AG10803 (cell line): ENCODE measurements around the gene ADGRD1.

ENCODE experiments used
- DNase-seq: peaks from one replicate; pipeline ENCODE4 v3.0.0; 2010; ENCODE audit warnings: low read depth
- H3K4me3 ChIP-seq: 2 replicates; pipeline ENCODE4 v1.5.1; 2011; ENCODE audit warnings: mild to moderate bottlenecking, low read length, control low read depth
- CTCF ChIP-seq: conservative IDR thresholded peaks from 2 replicates; pipeline ENCODE4 v1.5.1; 2011; ENCODE audit warnings: mild to moderate bottlenecking, low read length, control low read depth, inconsistent platforms

The ADGRD1 gene

DNA sequence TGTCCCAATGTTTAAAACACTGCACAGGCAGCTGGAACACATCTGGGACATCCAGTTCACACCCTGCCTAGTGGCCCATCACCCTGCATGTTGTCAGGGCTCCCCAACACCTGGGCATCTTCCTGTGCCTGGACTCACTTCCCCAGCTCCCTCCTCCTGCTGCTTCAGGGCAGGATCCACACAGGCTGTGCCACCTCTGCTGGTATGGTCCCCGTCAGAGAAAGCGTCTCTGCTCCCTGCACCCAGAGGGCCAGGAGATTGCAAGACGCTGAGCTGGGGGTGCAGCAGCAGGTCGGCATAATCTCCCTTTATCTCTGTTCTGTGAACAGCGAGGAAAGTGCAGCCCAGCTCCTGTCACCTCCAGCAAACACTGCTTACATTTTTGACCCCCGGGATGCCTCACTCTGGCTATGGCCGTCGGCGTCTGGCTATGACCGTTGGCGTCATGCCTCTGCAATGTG is 124.3 kb downstream of the ADGRD1 start:
- DNase-seq, result no peak
- TF ChIP-seq CTCF, result no peak
- H3K4me3 ChIP-seq, result no peak overlapping the region

GRCh38 chr12:131082290-131083194 is 128.8 kb downstream of the ADGRD1 start:
- DNase-seq, result no peak
- H3K4me3 ChIP-seq, result no peak overlapping the region
- TF ChIP-seq CTCF, result no peak

DNA sequence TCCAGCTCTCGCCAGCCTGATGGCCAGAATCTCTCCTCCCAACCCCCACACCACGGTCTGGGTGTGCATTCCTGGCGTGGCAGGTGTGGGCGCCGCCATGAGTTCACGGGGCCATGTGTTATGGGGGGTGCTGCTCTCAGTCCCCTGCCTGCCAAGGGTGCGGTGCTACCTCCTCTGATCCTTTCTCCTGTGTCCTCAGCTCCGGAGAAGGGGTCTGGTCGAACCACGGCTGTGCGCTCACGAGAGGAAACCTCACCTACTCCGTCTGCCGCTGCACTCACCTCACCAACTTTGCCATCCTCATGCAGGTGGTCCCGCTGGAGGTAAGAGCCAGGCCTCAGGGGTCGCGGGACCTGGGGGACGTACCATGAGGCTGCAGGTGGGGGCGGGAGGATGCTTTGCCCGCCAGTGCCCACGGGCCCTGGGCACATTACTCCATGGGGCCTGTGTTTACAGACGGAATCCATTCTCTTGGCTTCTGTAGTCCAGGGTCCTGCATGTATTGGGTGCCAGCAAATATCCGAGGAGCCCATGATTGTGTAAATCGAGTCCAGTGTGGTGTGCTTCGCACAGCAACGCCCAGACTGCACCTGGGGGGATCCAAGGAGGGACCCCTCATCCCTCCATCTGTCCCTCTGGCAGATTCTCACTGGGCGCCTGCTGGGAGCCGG is 130.8 kb downstream of the ADGRD1 start:
- no peak for TF ChIP-seq CTCF

DNA sequence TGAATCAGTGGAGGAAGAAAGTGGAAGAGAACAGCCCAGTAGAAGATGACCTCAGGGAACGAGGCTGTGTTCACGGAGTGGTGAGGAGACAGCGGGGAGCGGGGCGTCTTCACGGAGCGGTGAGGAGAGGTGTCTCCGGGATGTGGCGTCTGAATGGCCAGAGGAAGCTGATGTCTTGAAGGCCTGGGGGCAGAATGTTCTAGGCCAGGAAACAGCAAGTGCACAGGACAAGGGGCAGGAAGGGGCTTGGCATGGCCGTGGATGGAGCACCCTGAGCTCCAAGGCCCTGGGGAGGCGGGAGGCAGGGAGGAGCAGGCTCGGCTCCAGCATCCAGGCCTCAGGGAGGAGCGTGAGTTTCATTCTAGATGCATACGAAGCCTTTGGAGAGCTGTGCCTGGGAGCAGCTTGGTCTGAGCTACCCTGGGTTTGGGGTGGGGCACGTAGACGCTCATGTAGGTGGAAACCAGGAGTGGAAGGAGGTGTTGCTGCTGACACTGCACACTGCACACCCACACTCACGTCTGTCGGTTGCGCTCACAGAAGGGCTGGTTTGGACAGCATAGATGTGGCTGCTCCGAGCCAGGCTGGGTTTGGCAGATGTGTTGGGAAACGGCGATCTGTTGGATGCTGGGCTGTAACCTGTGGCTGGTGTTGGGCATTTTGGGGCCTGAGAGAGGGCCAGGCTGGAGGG is 131.6 kb downstream of the ADGRD1 start:
- no peak for TF ChIP-seq CTCF
- H3K4me3 ChIP-seq, result no peak overlapping the region
- no peak for DNase-seq

More for the DNA sequence above, 130.8 kb downstream of the ADGRD1 start:
- no peak overlapping the region for H3K4me3 ChIP-seq
- no peak for DNase-seq

DNA sequence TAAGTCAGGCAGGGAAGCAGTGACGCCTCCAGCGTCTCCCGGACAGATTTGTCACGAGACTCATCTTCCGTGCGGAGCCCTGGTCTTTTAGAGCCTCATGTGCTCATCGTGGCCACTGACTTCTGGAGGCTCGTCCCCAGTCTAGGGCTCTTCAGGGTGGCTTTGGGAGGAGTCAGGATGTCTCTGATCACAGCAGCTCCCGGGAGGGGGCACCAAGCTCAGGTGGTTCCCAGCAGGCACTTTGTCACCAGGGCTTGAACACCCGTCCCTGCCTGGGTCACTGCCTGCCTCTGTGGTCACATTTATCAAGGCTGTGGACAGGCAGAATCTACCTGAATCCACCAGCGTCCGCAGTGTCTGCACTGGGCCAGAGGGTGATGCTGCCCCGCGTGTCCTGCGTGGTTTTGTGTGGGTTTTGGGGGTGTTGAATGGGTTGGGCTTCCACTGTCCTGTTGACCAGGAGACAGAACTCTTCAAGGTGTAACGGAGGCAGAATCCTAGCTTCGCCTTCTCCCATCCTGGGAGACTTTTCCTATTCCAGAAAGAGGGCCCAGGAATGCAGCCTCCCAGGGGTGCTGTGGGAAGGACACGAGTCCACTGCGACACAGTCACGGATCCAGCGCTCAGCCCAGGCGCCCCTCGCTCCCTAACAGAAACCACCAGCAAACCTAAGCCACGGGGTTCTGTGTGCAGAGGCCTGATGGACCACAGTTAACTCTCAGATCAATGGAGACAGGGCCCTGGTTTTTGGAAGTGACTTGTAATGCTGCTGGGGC is 132.3 kb downstream of the ADGRD1 start:
- no peak for TF ChIP-seq CTCF
- DNase-seq, result no peak
- no peak overlapping the region for H3K4me3 ChIP-seq

DNA sequence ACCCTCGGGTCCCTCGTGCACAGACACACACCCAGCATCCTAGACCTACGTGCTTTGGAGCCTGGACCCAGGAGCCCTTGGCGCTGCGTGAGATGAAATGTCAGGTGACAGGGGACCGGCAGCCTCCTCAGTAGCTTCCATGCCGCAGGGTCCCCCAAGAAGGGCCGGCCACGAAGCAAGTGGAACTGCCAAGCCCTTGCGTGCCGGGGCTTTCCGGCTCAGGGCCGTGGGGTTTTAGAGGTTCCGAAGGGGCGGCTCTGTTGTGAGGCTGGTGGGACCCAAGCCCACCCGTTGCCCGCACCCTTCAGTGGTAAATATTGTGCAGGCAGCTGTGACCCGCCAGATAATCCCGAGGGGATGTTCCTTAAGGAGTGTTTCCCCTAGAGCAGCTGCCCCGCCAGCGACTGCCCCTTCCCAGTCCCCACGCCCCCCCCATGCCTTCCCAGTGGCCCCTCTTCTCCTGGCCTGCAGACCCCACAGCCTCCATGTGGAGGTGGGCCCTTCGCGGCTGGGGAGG is 133.7 kb downstream of the ADGRD1 start:
- DNase-seq, result no peak
- TF ChIP-seq CTCF, result no peak
- no peak overlapping the region for H3K4me3 ChIP-seq
